GM11168 (cell line): ENCODE data around the gene GRIN3A.

Experiments used
- in situ Hi-C: fragments of 300-500 bp; cut with MboI; formaldehyde crosslinking; loops from one replicate; pipeline ENCODE4 v1.12.0; 2022; ENCODE audit warnings: low sequenced_read_pairs; ENCODE audit not compliant: unreplicated experiment

GRIN3A gene

GRCh38 chr9:101536938-101537337 is 201.5 kb downstream of the GRIN3A start:
- in situ Hi-C loops: no loop called here

- in situ Hi-C loops: no loop called here
Observed at GRCh38 chr9:101536351-101536750, 202.1 kb downstream of the GRIN3A start.

GRCh38 chr9:101533334-101534204 is 204.9 kb downstream of the GRIN3A start, which contains the start of gene RNF20:
RNF20 (plus strand) TSS chr9:101533853; CDS start chr9:101535424, 1,571 bp downstream.
- in situ Hi-C loops: loop anchor here (5.0 kb wide), 1 partner anchor 81 kb away; no protein-coding TSS in a partner anchor

GRCh38 chr9:101530076-101530711 is 208.3 kb downstream of the GRIN3A start:
- in situ Hi-C loops: loop anchor here (5.0 kb wide), 1 partner anchor 78 kb away; no protein-coding TSS in a partner anchor

GRCh38 chr9:101528015-101528414 is 210.4 kb downstream of the GRIN3A start:
- in situ Hi-C loops: no loop called here

GRCh38 chr9:101527066-101527465 is 211.4 kb downstream of the GRIN3A start:
- in situ Hi-C loops: no loop called here

GRCh38 chr9:101524371-101524770 is 214.1 kb downstream of the GRIN3A start:
- in situ Hi-C loops: no loop called here
